Vagina (tissue), 2 donors: Measurements from ENCODE around the gene STPG2.

ENCODE experiments used
- CTCF ChIP-seq, 3 experiments: fragments of 450-650 bp in 2 of 3; fragments of 200-600 bp in 1 of 3; sonication (generic) in 1 of 3; IDR thresholded peaks; one replicate each; pipeline ENCODE4 v1.5.1; 2017 to 2019; ENCODE audit warnings: antibody characterized with exemption in 3 of 3, mild to moderate bottlenecking in 2 of 3, moderate library complexity in 2 of 3
- POLR2AphosphoS5 ChIP-seq, 2 donors: sonication (generic); formaldehyde crosslinking; IDR thresholded peaks; one replicate each; pipeline ENCODE4 v1.9.0; 2017; ENCODE audit warnings: antibody characterized with exemption in 2 of 2, mild to moderate bottlenecking in 2 of 2, low read depth in 1 of 2; ENCODE audit not compliant: insufficient read depth in 1 of 2

- no peak for TF ChIP-seq POLR2AphosphoS5 (IDR thresholded peaks at IDR 0.05; ENCODE audit: insufficient read depth in 1 of 2, low read depth in 1 of 2)
- TF ChIP-seq CTCF (IDR thresholded peaks at IDR 0.05), result no peak
Observed at GRCh38 chr4:97665553-97665952, 477.7 kb downstream of the STPG2 start.
